Endothelial cell of umbilical vein (primary cell): ENCODE results near the gene RBMS3. TPM values are rescaled to one million over a fixed set of nuclear protein-coding genes. Genes with fewer than 3 reads are reported as not detected.

Source experiments
- BruUV-seq: library from RNA; stranded (reverse); fragments of 400-500 nt; replicated peaks from 2 replicates; lab custom pipeline; 2021; lab: Mats Ljungman, UMichigan
- CTCF ChIA-PET: fragments of 300-600, 350-600 bp; sonication (Branson Sonifier 250); formaldehyde crosslinking; loops from one replicate; lab custom pipeline; 2021; ENCODE audit warnings: antibody characterized with exemption, inconsistent platforms; lab: Charles Lee
- POLR2A ChIA-PET: fragments of 300-600, 350-600 bp; sonication (Branson Sonifier 250); formaldehyde crosslinking; loops from one replicate; lab custom pipeline; 2021; ENCODE audit warnings: antibody characterized with exemption, inconsistent platforms; lab: Charles Lee
- DNase-seq: peaks from one replicate; pipeline ENCODE4 v3.0.0-alpha.2; 2011; ENCODE audit warnings: low read depth, low spot score
- FAIRE-seq: peaks from 2 replicates; lab custom pipeline; 2011; peaks lifted over from hg19 to GRCh38; lab: Jason Lieb, UNC
- H2AFZ ChIP-seq: 2 replicates; pipeline ENCODE4 v1.6.0; 2012; ENCODE audit warnings: low read depth, low read length, control low read depth, inconsistent platforms
- H3K27ac ChIP-seq: 2 replicates; pipeline ENCODE4 v1.5.1; 2011; ENCODE audit warnings: low read depth, mild to moderate bottlenecking, control low read depth, low read length, moderate library complexity; ENCODE audit not compliant: insufficient read depth
- H3K27me3 ChIP-seq, 2 experiments: 2 replicates each; pipeline versions ENCODE4 v1.6.0 to v1.6.1; 2011; ENCODE audit warnings: low read length in 2 of 2, mixed read lengths in 1 of 2; ENCODE audit not compliant: control insufficient read depth in 2 of 2, insufficient read depth in 2 of 2
- H3K36me3 ChIP-seq, 2 experiments: 2 replicates in 1 of 2; 3 replicates in 1 of 2; pipeline ENCODE4 v1.5.1; 2011; ENCODE audit warnings: low read length in 2 of 2, mild to moderate bottlenecking in 1 of 2, moderate library complexity in 1 of 2; ENCODE audit not compliant: control insufficient read depth in 2 of 2, insufficient read depth in 2 of 2; ENCODE audit errors: extremely low read depth in 1 of 2
- H3K4me1 ChIP-seq: 3 replicates; pipeline ENCODE4 v1.5.1; 2011; ENCODE audit warnings: mild to moderate bottlenecking, low read length; ENCODE audit not compliant: control insufficient read depth, insufficient read depth; ENCODE audit errors: extremely low read depth
- H3K4me2 ChIP-seq: 2 replicates; pipeline ENCODE4 v1.6.1; 2011; ENCODE audit warnings: low read length, control low read depth, mixed read lengths; ENCODE audit not compliant: insufficient read depth
- H3K4me3 ChIP-seq, 3 experiments: fragments of 200-600 bp in 1 of 3; sonication (generic), shearing (Covaris generic) in 1 of 3; replicated peaks in 1 of 3; 2 replicates each; pipeline ENCODE4 v1.5.1; 2011 to 2016; ENCODE audit warnings: control low read depth in 3 of 3, low read length in 3 of 3, mild to moderate bottlenecking in 2 of 3, inconsistent platforms in 1 of 3, low read depth in 1 of 3, moderate library complexity in 1 of 3; ENCODE audit not compliant: insufficient read depth in 1 of 3
- H3K79me2 ChIP-seq: 2 replicates; pipeline ENCODE4 v1.6.0; 2012; ENCODE audit warnings: low read length, inconsistent platforms; ENCODE audit not compliant: control insufficient read depth, insufficient read depth
- H3K9ac ChIP-seq: replicated peaks from 2 replicates; pipeline ENCODE3; 2011; ENCODE audit warnings: low read length, control low read depth; ENCODE audit not compliant: insufficient read depth; ENCODE audit errors: extremely low read depth
- H3K9me1 ChIP-seq: replicated peaks from 3 replicates; pipeline ENCODE4 v1.6.0; 2011; ENCODE audit warnings: mild to moderate bottlenecking, low read length; ENCODE audit not compliant: control insufficient read depth, insufficient read depth; ENCODE audit errors: extremely low read depth
- H3K9me3 ChIP-seq: replicated peaks from 2 replicates; pipeline ENCODE4 v1.5.1; 2012; ENCODE audit warnings: low read length, inconsistent platforms; ENCODE audit not compliant: control insufficient read depth, insufficient read depth
- H4K20me1 ChIP-seq: replicated peaks from 2 replicates; pipeline ENCODE3; 2011; ENCODE audit warnings: mild to moderate bottlenecking, low read length; ENCODE audit not compliant: control insufficient read depth, insufficient read depth; ENCODE audit errors: extremely low read depth
- EZH2 ChIP-seq: IDR thresholded peaks from 2 replicates; pipeline ENCODE4 v1.6.1; 2012; ENCODE audit warnings: borderline replicate concordance, low read depth, mild to moderate bottlenecking, moderate library complexity, low read length, inconsistent platforms; ENCODE audit not compliant: severe bottlenecking
- FOS ChIP-seq: IDR thresholded peaks from 2 replicates; pipeline ENCODE4 v1.6.1; 2011; ENCODE audit warnings: mild to moderate bottlenecking, low read length, moderate library complexity, borderline replicate concordance; ENCODE audit not compliant: insufficient read depth
- GATA2 ChIP-seq: IDR thresholded peaks from 2 replicates; pipeline ENCODE4 v1.7.0; 2011; ENCODE audit warnings: low read depth, mild to moderate bottlenecking, moderate library complexity, mixed read lengths, low read length; ENCODE audit not compliant: insufficient read length, insufficient read depth
- JUN ChIP-seq: IDR thresholded peaks from 2 replicates; pipeline ENCODE4 v1.6.1; 2011; ENCODE audit warnings: borderline replicate concordance, low read depth; ENCODE audit not compliant: insufficient read length, insufficient read depth
- MYC ChIP-seq: IDR thresholded peaks from one replicate; pipeline ENCODE4 v1.6.1; 2011; ENCODE audit warnings: mild to moderate bottlenecking, low read depth, low read length
- POLR2A ChIP-seq: IDR thresholded peaks from 2 replicates; pipeline ENCODE4 v1.6.1; 2012; ENCODE audit warnings: low read depth, mild to moderate bottlenecking, control low read depth, low read length
- POLR2AphosphoS5 ChIP-seq: IDR thresholded peaks from 2 replicates; pipeline ENCODE4 v1.6.1; 2012; ENCODE audit warnings: low read depth, mild to moderate bottlenecking, control low read depth, low read length, moderate library complexity; ENCODE audit not compliant: insufficient read depth
- dilution Hi-C: fragments of 300-500 bp; cut with MboI; formaldehyde crosslinking; loops from one replicate; pipeline ENCODE4 v1.15.0; 2019; ENCODE audit warnings: low sequenced_read_pairs; ENCODE audit not compliant: extremely low pct_ligation_motif_present
- intact Hi-C: fragments of 100-400 bp; cut with micrococcal nuclease; formaldehyde crosslinking; loops from one replicate; pipeline ENCODE4 v1.10.0; 2022
- polyA plus RNA-seq, 4 experiments: library from polyadenylated mRNA; depleted of rRNA in 3 of 4; stranded (reverse) in 3 of 4; unstranded in 1 of 4; fragments of >200 nt; gene quantifications; 2 replicates each; pipeline versions ENCODE4 v1.2.1 to v1.2.3, GENCODE V29; 2011 to 2012; ENCODE audit warnings: missing spikeins in 1 of 4
- total RNA-seq: library from RNA; stranded (reverse); gene quantifications from 2 replicates; pipeline ENCODE4 v1.2.3, GENCODE V29; 2021
- TF ChIP-seq, protein P1 (sequence below), 2 donors: IDR thresholded peaks; 1 replicate in 1 of 2; 2 replicates in 1 of 2; pipeline ENCODE4 v1.5.1; 2011; ENCODE audit warnings: low read length in 2 of 2, mild to moderate bottlenecking in 2 of 2, moderate library complexity in 2 of 2, control low read depth in 1 of 2, inconsistent platforms in 1 of 2, low read depth in 1 of 2; ENCODE audit not compliant: insufficient read depth in 1 of 2; ENCODE audit errors: extremely low read depth in 1 of 2
- TF ChIP-seq, protein P2 (sequence below): IDR thresholded peaks from 2 replicates; pipeline ENCODE4 v1.6.1; 2011; ENCODE audit not compliant: insufficient read depth, insufficient read length

Gene RBMS3
- total and polyA plus RNA-seq, 2 donors (not counting 3 experiments of a cell fraction or from before 2014, with no cell fraction given): 13.6 to 42.3 TPM

GRCh38 chr3:29521293-29521692, 240.4 kb downstream of the RBMS3 start:
- dilution Hi-C loops: no loop called here
- DNase-seq: no peak
- FAIRE-seq: no peak

More at GRCh38 chr3:29521293-29521692, 240.4 kb downstream of the RBMS3 start:
- no peaks in the 10 kb centered on the region for H4K20me1 ChIP-seq
- POLR2A ChIA-PET: no interaction called here
- no peak overlapping the region for H3K27ac ChIP-seq
- CTCF ChIA-PET: no interaction called here
- no peaks in the 10 kb centered on the region for H3K9me1 ChIP-seq
- H3K4me1 ChIP-seq: peaks cover 18% of the 10 kb centered on the region
- H2AFZ ChIP-seq: no peak overlapping the region
- no peak overlapping the region for H3K9ac ChIP-seq
- no peaks in the 10 kb centered on the region for H3K27me3 ChIP-seq
- no TSS peak for BruUV-seq
- TF ChIP-seq POLR2AphosphoS5 (no peak), JUN (no peak), GATA2 (no peak), MYC (no peak), EZH2 (no peak), FOS (no peak), POLR2A (no peak)
- TF ChIP-seq, protein P1, sequence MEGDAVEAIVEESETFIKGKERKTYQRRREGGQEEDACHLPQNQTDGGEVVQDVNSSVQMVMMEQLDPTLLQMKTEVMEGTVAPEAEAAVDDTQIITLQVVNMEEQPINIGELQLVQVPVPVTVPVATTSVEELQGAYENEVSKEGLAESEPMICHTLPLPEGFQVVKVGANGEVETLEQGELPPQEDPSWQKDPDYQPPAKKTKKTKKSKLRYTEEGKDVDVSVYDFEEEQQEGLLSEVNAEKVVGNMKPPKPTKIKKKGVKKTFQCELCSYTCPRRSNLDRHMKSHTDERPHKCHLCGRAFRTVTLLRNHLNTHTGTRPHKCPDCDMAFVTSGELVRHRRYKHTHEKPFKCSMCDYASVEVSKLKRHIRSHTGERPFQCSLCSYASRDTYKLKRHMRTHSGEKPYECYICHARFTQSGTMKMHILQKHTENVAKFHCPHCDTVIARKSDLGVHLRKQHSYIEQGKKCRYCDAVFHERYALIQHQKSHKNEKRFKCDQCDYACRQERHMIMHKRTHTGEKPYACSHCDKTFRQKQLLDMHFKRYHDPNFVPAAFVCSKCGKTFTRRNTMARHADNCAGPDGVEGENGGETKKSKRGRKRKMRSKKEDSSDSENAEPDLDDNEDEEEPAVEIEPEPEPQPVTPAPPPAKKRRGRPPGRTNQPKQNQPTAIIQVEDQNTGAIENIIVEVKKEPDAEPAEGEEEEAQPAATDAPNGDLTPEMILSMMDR (IDR thresholded peaks at IDR 0.05; ENCODE audit: extremely low read depth in 1 of 2, insufficient read depth in 1 of 2, low read depth in 1 of 2, low read length in 2 of 2): no peak
- TF ChIP-seq, protein P2, sequence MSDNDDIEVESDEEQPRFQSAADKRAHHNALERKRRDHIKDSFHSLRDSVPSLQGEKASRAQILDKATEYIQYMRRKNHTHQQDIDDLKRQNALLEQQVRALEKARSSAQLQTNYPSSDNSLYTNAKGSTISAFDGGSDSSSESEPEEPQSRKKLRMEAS: no peak
- intact Hi-C loops: no loop called here
- H3K4me3 ChIP-seq: no peak overlapping the region
- no peaks in the 10 kb centered on the region for H3K36me3 ChIP-seq
- no peak overlapping the region for H3K4me2 ChIP-seq
- H3K9me3 ChIP-seq: no peaks in the 10 kb centered on the region
- H3K79me2 ChIP-seq: no peaks in the 10 kb centered on the region
